GM12864 (cell line): ENCODE measurements around the gene LPIN3.

Experiments used
- DNase-seq: peaks from one replicate; pipeline ENCODE4 v3.0.0-alpha.2; 2011; ENCODE audit warnings: low read depth
- H3K4me3 ChIP-seq: 2 replicates; pipeline ENCODE4 v1.5.1; 2011; ENCODE audit warnings: mild to moderate bottlenecking, low read depth, low read length, control low read depth
- CTCF ChIP-seq: IDR thresholded peaks from 2 replicates; pipeline ENCODE4 v1.5.1; 2011; ENCODE audit warnings: low read depth, mild to moderate bottlenecking, moderate library complexity, low read length, control low read depth, inconsistent platforms; ENCODE audit errors: missing control alignments

LPIN3 gene

DNA sequence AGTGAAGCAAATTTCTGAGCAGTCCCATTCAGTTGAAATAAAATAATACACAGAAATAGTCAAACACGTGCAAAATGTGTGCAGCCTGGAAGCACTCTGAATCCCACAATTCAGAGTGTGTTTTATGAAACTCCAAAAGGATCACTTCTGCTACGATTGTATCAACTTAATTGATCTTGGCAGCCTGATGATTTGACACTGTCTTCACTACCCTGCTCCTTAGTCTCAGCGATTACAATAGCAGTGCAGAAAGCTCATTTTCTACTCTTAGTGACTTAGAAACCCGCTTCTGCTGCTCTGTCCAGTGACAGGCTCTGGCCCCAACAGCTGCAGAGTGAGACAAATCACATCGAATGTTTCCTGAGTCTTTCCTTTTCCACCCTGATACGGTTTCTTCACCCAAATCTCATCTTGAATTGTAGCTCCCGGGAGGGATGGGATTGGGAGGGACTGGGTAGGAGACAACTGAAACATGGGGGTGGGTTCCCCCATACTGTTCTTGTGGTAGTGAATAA lies 42.2 kb downstream of the LPIN3 start:
- TF ChIP-seq CTCF: no peak
- no peak for DNase-seq
- H3K4me3 ChIP-seq: no peak overlapping the region

DNA sequence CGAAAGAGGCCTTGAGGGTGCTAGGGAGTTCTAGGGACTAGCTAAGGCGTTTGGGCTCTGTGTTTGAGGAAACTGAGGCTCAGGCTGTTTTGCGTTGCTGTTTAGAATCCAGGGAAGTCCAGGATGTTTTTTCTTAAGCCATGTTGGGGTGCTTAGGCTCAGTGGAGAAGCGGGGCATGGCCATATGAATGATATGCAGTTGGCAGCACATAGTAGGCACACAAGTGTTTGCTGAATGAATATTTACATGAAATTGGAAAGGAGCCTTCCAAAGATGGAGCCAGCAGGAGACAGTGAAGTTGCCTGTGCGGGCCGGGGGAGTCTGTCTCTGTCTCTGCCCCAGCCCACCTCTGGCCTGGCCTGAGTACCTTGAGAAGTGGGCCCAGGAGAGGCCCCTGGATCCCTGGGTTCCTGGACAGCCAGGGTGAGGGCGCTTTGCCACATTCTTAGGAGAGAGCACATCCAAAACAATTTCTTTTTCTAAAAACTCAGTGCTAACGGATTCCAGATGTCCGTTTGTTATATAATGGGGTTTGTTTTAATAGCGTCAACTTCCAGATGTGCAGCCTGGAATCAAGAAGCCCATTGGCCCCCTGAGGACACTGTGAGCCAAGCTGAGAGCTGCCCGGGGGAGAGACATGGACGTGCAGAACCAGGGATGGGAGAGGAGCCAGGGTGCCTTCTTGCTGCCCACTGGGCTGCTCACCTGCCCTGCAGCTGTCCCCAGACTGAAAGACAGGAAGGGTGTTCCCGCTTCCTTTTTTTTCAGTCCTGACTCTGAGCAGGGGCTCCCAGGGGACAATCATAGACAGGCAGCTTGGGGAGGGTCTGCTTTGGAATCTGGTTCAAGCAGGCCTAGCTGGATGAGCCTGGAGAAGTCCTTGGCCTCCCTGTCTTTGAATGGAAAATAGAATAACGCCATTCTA lies 46.1 kb downstream of the LPIN3 start:
- no peak for DNase-seq
- TF ChIP-seq CTCF: no peak
- no peak overlapping the region for H3K4me3 ChIP-seq

GRCh38 chr20:41387444-41387851 lies 46.8 kb downstream of the LPIN3 start:
- no peak overlapping the region for H3K4me3 ChIP-seq
- TF ChIP-seq CTCF: peak; percentile 7
- no peak for DNase-seq

- no peak for TF ChIP-seq CTCF
- DNase-seq: no peak
- H3K4me3 ChIP-seq: no peak overlapping the region
These were observed 50.3 kb downstream of the LPIN3 start for GRCh38 chr20:41390889-41391288.

GRCh38 chr20:41391587-41392001 lies 51.0 kb downstream of the LPIN3 start:
- no peak for TF ChIP-seq CTCF
- no peak for DNase-seq
- H3K4me3 ChIP-seq: no peak overlapping the region

GRCh38 chr20:41392295-41392694 lies 51.7 kb downstream of the LPIN3 start:
- no peak for TF ChIP-seq CTCF
- H3K4me3 ChIP-seq: no peak overlapping the region
- no peak for DNase-seq
